GM23248 (cell line): Measurements from ENCODE around the gene COPZ2.

ENCODE experiments used
- EZH2 ChIP-seq: fragments of 200-600 bp; sonication (generic); IDR thresholded peaks from 2 replicates; pipeline ENCODE4 v1.6.1; 2018; ENCODE audit warnings: antibody characterized with exemption, mild to moderate bottlenecking; ENCODE audit not compliant: insufficient read depth, poor library complexity, severe bottlenecking
- EZH2phosphoT487 ChIP-seq: fragments of 200-600 bp; sonication (generic); IDR thresholded peaks from 2 replicates; pipeline ENCODE4 v1.6.1; 2018; ENCODE audit warnings: antibody characterized with exemption, moderate library complexity, mild to moderate bottlenecking, low read depth; ENCODE audit not compliant: insufficient read depth

GRCh38 chr17:48027322-48027981 is 10.1 kb downstream of the COPZ2 start:
- TF ChIP-seq EZH2: no peak
- TF ChIP-seq EZH2phosphoT487: no peak
